ENCODE data around the gene MPG. TPM values are rescaled to one million over a fixed set of nuclear protein-coding genes. Genes with fewer than 3 reads are reported as not detected.
A peak's percentile ranks its signal among the peaks of the same experiment; 100 is the strongest.

MPG gene
- total RNA-seq, 1 experiment from 2014 or later: 41.1 TPM

GRCh38 chr16:79151-80054 is 1.4 kb downstream of the MPG start:
- Histone ChIP-seq H3K4me1 (peaks cover 19% of the 10 kb centered on the region), H3K4me3 (ENCODE audit: low read depth, low read length) (peak overlapping the region; percentile 84), H3K36me3 (ENCODE audit: control insufficient read depth, insufficient read depth, low read length) (no peaks in the 10 kb centered on the region; the same call in none of the 2 replicates), H3K9me3 (no peaks in the 10 kb centered on the region), H3K27me3 (replicated peaks; ENCODE audit: control insufficient read depth, insufficient read depth, low read length) (no peaks in the 10 kb centered on the region)
- Mint-ChIP-seq H3K4me3 (ENCODE audit: unreplicated experiment) (peak overlapping the region; percentile 75), H3K27me3 (ENCODE audit: insufficient read depth, unreplicated experiment) (no peaks in the 10 kb centered on the region), H3K36me3 (ENCODE audit: insufficient read depth, unreplicated experiment) (peaks cover 32% of the 10 kb centered on the region), H3K9me3 (ENCODE audit: unreplicated experiment) (no peaks in the 10 kb centered on the region), H3K27ac (ENCODE audit: unreplicated experiment) (peak overlapping the region; percentile 66), H3K4me1 (ENCODE audit: low read depth, unreplicated experiment) (no peaks in the 10 kb centered on the region)
- ChIA-PET POLR2A (interaction anchor here (0.5 kb wide), 1 partner anchor 27 kb away, joined by 4 read pairs; no protein-coding TSS in a partner anchor), CTCF (no interaction called here)
- no TSS peak for BruUV-seq (replicated peaks)
- DNase-seq: no peak
- intact Hi-C loops (cut with micrococcal nuclease; ENCODE audit: unreplicated experiment): no loop called here
- TF ChIP-seq CTCF (IDR thresholded peaks at IDR 0.05; ENCODE audit: insufficient read depth in 1 of 2, low read depth in 1 of 2, low read length in 1 of 2, severe bottlenecking in 1 of 2, unreplicated experiment in 1 of 2): no peak

DNA sequence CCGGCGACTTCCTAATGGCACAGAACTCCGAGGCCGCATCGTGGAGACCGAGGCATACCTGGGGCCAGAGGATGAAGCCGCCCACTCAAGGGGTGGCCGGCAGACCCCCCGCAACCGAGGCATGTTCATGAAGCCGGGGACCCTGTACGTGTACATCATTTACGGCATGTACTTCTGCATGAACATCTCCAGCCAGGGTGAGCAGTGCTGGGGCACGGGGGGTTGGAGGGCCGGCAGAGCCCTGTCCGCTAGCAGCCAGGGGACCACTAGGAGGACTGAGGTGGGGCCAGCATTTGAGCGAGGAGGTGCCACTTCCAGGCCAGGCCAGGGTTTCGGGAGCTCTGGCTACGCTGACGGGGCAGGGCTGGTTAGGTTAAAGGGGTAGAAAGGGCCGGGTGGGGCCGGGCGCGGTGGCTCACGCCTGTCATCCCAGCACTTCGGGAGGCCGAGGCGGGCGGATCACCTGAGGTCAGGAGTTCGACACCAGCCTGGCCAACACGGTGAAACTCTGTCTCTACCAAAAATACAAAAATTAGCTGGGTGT is 5.1 kb downstream of the MPG start:
- H3K27me3 Mint-ChIP-seq (ENCODE audit: insufficient read depth, unreplicated experiment): no peaks in the 10 kb centered on the region
- Histone ChIP-seq H3K9me3 (no peaks in the 10 kb centered on the region), H3K4me3 (ENCODE audit: low read depth, low read length) (no peak overlapping the region), H3K4me1 (no peaks in the 10 kb centered on the region), H3K27me3 (replicated peaks; ENCODE audit: control insufficient read depth, insufficient read depth, low read length) (no peaks in the 10 kb centered on the region), H3K36me3 (ENCODE audit: control insufficient read depth, insufficient read depth, low read length) (no peaks in the 10 kb centered on the region; the same call in none of the 2 replicates)
- H3K27ac Mint-ChIP-seq (ENCODE audit: unreplicated experiment): peak overlapping the region; percentile 25
- no TSS peak for BruUV-seq (replicated peaks)
- POLR2A ChIA-PET: no interaction called here
- TF ChIP-seq CTCF (IDR thresholded peaks at IDR 0.05; ENCODE audit: insufficient read depth in 1 of 2, low read depth in 1 of 2, low read length in 1 of 2, severe bottlenecking in 1 of 2, unreplicated experiment in 1 of 2): no peak
- no peaks in the 10 kb centered on the region for H3K9me3 Mint-ChIP-seq (ENCODE audit: unreplicated experiment)
- H3K4me1 Mint-ChIP-seq (ENCODE audit: low read depth, unreplicated experiment): no peaks in the 10 kb centered on the region
- intact Hi-C loops (cut with micrococcal nuclease; ENCODE audit: unreplicated experiment): no loop called here
- CTCF ChIA-PET: no interaction called here
- H3K4me3 Mint-ChIP-seq (ENCODE audit: unreplicated experiment): no peak overlapping the region
- DNase-seq: no peak
- peaks cover 54% of the 10 kb centered on the region for H3K36me3 Mint-ChIP-seq (ENCODE audit: insufficient read depth, unreplicated experiment)

DNA sequence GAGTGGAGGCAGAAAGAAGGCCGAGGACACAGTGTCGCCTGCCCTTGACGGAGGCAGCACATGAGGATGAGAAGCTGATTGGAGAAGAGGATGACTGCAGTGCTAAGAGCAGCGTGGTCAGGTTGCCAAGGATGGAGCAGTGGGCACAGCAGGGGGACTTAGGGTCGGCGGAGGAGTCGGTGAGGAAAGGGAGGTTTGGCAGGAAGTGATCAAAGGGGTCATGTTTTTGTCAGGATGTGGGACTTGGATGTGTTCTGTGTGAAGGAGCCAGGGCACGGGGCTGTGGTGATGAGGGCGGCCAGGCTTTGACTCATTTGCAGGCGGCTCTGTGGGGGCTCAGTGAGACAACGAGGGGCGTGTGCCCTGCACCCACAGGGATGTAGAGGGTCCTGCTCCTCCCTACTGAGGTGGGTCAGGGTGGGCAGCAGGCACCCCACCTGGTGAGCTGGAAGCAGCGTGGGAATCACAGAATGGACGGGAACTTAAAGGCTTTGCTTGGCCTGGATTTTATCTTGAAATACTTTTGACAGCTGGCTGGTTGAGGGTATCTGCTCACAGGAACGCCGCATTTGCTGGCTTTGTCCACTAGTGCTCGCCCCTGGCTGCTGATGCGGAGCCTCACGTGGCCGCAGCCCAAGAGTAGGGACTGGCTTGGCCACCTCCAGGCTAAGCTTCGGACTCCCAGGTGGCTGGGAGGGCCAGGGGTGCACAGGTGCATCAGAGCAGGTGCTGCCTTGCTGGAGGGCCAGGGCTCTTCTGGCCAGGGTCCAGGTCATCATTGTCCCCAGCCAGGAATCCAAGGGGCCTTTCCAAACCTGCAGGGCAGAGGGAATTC is 6.0 kb downstream of the MPG start:
- Mint-ChIP-seq H3K36me3 (ENCODE audit: insufficient read depth, unreplicated experiment) (peaks cover 60% of the 10 kb centered on the region), H3K4me3 (ENCODE audit: unreplicated experiment) (no peak overlapping the region), H3K27ac (ENCODE audit: unreplicated experiment) (no peak overlapping the region), H3K27me3 (ENCODE audit: insufficient read depth, unreplicated experiment) (no peaks in the 10 kb centered on the region), H3K9me3 (ENCODE audit: unreplicated experiment) (no peaks in the 10 kb centered on the region), H3K4me1 (ENCODE audit: low read depth, unreplicated experiment) (no peaks in the 10 kb centered on the region)
- ChIA-PET POLR2A (no interaction called here), CTCF (interaction anchor here (0.6 kb wide), 1 partner anchor 9 kb away, joined by 3 read pairs; no protein-coding TSS in a partner anchor)
- DNase-seq: no peak
- Histone ChIP-seq H3K36me3 (ENCODE audit: control insufficient read depth, insufficient read depth, low read length) (no peaks in the 10 kb centered on the region; the same call in none of the 2 replicates), H3K4me3 (ENCODE audit: low read depth, low read length) (no peak overlapping the region), H3K27me3 (replicated peaks; ENCODE audit: control insufficient read depth, insufficient read depth, low read length) (no peaks in the 10 kb centered on the region), H3K4me1 (no peaks in the 10 kb centered on the region), H3K9me3 (no peaks in the 10 kb centered on the region)
- BruUV-seq (replicated peaks): no TSS peak
- intact Hi-C loops (cut with micrococcal nuclease; ENCODE audit: unreplicated experiment): no loop called here
- no peak for TF ChIP-seq CTCF (IDR thresholded peaks at IDR 0.05; ENCODE audit: insufficient read depth in 1 of 2, low read depth in 1 of 2, low read length in 1 of 2, severe bottlenecking in 1 of 2, unreplicated experiment in 1 of 2)
